Fibroblast of gingiva (primary cell): ENCODE results near the gene GPR107.
"Not testable (repeated sequence)": the region's sequence is repeated elsewhere in the genome, so short reads cannot be mapped to it uniquely, and the experiment has no call there.

Source experiments
- DNase-seq: peaks from one replicate; pipeline ENCODE4 v3.0.0-alpha.2; 2011; ENCODE audit warnings: low read depth

Gene GPR107

DNA sequence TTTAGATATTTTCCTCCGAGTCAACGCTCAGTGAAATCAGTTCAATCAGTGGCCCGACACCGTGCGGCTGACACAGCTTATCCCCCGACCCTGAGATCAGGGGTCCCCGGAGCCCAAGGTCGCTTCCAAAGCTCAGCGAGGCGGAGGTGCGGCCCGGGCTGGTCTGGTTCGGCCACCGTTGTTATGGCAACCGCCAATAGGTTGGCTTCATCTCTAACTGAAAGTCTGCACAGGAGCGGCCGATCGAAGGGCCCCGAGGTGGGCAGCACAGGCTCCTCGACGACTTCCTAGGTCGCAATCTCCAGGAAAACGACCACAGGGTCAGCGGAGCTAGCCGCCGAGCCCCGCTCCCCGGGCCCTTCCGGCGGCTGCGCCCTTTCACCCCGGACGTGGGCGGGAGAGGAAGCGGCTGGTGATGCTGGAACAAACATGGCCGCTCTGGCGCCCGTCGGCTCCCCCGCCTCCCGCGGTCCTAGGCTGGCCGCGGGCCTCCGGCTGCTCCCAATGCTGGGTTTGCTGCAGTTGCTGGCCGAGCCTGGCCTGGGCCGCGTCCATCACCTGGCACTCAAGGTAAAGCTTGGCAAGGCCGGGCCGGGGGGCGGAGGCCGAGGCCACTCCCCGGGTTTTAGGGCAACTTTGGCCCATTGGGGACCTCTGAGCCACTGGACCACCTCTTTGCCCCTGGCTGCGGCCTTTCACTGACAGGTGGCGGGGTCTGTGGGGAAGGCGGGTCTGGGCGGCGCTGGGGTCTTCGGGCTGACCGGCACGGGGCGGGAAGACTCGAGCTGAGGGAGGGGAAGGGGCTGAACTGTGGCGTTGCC, at the start of gene GPR107:
GPR107 (plus strand) TSS at position 403 of the 821 bp plus-strand sequence; CDS start at position 430, 27 bp downstream.
- DNase-seq, result peak; percentile 56

DNA sequence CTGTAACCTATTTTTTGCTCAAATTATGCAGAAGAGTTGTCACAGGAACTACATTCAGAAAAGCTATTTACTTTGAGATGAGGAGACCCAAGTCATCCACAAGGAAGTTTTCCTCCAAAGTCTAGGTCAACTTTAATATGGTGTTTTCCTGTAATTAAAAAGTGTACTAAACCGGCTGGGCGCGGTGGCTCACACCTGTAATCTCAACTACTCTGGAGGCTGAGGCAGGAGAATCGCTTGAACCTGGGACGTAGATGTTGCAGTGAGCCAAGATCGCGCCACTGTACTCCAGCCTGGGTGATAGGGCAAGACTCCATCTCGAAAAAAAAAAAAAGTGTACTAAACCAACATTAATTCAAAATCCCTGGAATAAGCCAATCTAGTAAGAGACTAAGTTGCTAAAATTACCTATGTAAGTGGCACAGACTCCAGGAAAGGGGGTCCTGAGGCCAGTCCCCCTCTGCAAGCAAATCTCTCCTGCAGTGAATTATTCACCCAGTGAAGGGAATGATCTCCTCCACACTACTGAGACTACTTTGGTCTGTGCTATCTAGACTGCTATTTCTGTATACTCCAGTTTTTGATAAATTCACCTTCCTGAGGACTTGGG, 49.7 kb upstream of the GPR107 start:
- no peak for DNase-seq

DNA sequence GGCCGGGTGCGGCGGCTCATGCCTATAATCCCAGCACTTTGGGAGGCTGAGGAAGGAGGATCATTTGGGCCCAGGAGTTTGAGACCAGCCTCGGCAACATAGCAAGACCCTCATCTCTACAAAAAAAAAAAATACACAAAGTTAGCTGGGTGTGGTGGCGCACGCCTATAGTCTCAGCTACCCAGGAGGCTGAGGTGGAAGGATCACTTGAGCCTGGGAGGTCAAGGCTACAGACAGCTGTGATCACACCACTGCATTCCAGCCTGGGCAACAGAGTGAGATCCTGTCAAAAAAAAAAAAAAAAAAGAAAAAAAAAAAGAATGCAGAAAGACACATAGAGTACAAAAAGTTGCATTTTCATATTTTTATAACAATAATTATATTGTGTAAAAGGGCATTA, 46.8 kb upstream of the GPR107 start:
- DNase-seq, result not testable (repeated sequence)

DNA sequence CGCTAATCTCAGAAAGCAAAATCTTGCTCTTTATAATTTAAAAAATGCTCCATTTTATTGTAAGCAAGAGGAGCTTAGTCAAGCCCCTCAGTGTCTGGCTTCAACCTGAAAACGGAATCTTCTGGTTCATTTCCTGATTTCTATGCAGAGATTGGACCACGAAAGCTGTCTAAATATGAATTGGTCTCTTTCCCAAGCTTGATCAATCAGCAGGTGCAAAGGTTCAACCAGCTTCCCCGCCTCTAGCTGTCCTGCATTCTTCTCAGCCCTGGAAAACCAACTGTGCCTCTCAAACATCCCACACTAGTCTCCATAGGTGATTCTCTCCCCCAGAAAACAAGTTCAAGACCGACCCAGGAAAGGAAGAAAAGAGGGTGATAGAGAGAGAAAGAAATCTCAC, 45.2 kb upstream of the GPR107 start:
- no peak for DNase-seq

DNA sequence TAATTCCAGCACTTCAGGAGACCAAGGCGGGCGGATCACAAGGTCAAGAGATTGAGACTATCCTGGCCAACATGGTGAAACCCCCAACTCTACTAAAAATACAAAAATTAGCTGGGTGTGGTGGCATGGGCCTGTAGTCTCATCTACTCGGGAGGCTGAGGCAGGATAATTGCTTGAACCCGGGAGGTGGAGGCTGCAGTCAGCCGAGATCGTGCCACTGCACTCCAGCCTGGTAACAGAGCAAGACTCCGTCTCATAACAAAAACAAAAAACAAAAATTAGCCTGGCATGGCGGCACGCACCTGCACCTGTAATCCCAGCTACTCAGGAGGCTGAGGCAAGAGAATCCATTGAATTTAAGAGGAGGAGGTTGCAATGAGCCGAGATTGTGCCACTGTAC, 44.2 kb upstream of the GPR107 start:
- DNase-seq, result not testable (repeated sequence)

DNA sequence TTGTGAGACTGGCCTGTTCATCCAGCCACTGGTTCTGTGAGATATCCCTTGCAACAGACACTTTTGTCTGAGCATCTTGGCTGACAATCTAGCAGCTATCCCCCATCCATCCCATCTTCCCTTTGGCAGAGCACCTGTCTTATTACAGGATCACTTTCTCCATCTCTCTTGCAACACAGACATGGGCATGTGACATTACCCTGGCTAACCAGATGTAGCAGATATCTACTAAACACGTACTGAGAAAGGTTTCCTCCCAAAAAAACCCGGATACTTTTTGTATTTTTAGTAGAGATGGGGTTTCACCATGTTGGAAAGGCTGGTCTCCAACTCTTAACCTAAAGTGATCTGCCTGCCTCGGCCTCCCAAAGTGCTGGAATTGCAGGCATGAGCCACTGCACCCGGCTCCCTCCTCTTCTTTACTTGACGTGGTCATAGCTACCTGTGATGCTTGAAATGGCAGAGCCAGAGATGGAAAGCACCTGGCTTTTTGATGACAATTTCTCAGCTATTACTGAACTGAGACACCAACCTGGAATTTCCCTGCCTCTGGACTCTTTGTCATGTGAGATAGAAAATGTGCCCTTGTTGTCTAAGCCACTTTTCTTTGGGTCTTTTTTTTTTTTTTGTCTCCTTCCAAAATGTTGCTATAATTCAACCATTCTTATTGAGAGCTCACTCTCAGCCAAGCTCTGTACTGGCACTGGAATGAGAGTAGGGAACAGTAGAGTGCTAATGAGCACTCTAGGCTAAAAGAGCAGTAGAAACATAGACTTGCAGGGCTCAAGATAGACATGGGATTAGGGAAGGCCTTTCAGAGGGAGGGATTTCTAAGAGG, 43.3 kb upstream of the GPR107 start:
- DNase-seq, result no peak

DNA sequence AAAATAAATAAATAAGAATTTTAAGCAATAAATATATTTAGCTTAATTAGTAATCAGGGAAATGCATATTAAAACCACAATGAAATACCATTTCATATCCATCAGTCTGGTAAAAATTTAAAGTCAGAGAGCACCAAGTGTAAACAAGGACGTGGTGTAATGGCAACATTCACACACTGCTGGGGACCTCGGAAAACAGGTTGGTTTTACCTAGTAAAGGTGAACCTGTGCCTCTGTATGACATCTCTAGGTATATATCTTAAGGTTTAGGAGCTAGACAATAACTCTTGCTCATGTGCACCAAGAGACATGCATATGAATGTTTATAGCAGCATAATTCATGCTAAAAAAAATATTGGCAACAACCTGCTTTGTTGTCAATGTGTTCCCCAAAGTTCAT, 40.4 kb upstream of the GPR107 start:
- DNase-seq, result no peak

DNA sequence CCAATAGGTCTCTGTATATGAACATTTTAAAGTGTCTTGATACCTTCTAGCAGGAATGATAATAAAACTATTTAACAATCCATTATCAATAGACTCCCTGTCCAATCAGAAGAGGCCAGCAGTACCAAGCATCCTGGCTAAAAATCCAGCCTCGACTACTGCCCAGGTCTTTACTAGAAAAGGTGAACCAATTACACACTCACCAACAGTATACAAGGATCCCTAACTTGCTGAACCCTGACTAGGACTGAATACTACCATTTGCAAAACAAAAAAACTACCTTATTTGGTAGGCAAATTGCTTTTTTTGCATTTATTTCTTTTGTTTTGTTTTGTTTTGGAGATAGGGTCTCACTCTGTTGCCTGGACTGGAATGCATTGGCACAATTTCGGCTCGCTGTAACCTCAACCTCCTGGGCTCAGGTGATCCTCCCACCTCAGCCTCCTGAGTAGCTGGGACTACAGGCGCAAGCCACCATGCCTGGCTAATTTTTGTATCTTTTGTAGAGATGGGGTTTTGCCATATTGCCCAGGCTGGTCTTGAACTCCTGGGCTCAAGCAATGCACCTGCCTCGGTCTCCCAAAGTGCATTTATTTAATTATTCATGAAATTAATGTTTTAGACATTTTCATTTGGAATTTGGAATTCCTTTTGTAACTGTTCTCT, 38.2 kb upstream of the GPR107 start:
- DNase-seq, result no peak

DNA sequence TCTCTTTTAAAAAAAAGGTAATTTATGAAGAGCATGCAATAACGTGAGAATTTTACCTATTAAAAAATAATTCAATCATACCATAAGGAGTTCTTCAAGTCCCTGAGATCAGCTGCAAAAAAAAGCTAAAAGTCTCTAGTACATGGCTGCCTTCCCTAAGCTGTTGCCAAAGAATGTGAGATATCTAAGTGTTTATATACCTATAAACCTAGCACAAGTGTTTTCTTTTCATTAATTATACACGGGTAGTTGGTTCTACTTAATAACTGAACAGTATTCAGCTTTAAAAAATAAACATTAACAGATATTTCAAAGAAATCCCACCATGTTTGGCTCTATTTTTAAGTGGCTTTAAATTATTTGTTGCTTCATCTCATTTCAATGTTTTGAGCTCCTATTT, 36.6 kb upstream of the GPR107 start:
- no peak for DNase-seq

DNA sequence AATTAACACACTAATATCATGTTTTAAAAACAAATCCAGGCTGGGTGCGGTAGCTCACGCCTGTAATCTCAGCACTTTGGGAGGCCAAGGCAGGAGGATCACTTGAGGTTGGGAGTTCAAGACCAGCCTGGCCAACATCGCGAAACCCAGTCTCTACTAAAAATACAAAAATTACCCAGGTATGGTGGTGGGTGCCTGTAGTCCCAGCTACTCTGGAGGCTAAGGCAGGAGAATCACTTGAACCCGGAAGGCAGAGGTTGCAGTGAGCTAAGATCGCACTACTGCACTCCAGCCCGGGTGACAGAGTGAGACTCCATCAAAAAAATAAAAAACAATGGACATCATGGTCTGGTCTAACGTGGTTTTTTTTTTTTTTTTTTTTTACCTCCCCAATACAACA, 36.2 kb upstream of the GPR107 start:
- DNase-seq, result not testable (repeated sequence)

DNA sequence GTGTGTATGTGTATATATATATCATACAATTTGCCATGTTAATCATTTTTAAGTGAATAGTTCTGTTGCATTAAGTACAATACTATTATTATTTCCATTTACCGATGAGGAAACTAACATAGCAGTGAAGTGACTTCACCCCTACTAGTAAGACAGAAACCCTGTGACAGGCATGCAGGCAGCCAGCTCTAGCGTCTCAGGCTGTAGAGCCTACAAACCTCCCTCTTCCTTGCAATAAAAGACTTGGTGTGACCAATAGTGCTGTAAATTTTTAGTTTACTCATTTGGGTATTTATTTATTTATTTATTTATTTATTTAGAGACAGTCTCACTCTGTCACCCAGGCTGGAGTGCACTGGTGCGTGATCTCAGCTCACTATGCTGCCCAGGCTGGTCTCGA, 35.4 kb upstream of the GPR107 start:
- DNase-seq, result no peak

DNA sequence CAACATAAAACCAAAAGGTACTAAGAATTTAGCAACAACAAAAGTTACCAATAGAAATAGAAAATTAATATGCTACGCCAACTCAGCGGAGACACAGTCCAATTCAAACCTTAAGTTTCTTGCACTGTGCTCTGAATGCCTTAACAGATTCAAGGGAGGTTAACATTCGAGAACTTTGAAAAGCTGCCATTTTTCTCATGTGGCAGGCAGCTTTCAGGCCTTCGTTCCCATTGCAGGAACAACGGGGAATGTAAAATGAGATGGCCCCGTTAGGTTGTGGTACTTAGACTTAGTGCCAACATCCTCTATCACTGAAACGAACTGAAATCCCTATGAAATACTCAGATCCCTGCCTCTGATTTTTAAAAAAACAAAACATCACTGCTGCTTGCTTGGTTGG, 33.1 kb upstream of the GPR107 start:
- DNase-seq, result peak; percentile 74

DNA sequence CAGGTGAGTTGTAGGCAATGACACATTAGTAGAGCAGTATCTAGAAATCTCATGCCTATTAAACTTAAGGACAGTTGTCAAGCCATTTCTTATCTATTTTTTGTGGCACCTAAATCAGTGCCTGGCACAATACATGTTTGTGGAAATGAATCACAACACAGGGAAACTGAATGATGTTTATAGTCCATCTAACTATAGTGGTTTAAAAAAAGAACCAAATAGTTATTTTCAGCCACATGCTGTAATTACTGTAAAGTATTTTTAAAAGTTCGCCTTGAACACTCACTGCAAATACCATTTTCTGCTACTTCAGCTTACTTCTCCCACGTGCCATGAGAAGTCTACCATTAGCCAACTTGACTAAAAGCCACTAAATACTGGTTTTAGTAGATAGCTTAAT, 32.6 kb upstream of the GPR107 start:
- no peak for DNase-seq

DNA sequence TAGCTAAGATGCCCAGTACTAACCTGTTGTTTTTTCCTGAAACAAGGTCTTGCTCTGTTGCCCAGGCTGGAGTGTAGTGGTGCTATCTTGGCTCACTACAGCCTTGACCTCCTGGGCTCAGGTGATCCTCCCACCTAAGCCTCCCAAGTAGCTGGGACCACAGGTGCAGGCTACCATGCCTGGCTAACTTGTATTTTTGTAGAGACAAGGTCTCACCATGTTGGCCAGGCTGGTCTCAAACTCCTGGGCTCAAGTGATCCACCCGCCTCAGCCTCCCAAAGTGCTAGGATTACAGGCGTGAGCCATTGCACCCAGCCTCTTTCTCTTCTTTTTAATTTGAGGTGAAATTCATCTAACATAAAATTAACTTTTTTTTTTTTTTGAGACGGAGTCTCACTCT, 31.9 kb upstream of the GPR107 start:
- not testable (repeated sequence) for DNase-seq

DNA sequence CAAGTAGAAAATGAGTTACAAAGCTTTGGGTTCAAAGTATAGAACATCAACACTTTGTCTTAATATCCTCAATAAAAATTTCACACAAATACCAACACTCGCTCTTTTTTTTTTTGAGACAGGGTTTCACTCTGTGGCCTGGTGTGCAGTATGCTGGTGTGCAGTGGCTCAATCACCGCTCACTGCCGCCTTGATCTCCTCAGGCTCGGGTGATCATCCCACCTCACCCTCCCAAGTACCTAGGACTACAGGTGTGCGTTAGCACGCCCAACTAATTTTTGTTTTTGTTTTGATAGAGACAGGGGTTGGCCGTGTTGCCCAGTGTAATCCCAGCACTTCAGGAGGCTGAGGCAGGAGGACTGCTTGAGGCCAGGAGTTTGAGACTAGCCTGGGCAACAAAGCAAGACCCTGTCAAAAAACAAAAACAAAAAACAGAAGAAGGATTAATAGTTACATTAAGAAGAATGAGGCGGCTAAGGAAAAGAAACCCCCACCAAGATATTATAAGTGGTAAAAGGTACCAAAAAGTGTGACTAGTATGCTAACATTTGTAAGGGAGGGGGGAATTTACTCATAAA, 31.1 kb upstream of the GPR107 start:
- no peak for DNase-seq

DNA sequence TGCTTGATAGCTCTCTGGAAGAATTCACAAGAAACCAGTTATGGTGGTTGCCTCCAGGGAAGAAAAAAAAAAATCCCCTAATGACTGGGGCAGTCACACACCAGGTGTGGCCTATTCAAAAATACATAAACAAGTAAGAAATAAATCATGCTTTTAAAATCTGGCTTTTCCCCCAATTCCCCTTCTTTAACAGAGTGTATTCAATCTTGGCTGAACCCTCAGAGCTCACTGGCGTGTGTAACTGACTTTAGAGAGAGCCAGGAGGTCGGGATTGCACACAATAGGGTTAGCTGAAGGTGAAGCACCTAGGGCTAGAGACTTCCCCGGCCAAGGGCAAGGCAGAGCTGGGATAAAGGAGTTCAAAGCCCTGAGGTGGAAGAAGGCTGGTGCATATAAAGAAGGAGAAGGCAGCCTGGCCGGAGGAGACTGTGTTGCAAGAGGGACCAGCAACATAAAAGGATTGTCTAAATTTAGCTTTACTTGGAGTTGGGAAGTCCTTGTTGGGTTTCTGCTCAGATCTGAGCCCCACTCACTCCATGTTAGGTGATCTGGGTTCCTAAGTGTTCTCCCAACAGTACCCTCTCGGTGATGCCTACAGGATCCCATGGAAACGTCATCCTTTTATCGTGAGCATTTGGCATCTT, 30.4 kb upstream of the GPR107 start:
- no peak for DNase-seq

DNA sequence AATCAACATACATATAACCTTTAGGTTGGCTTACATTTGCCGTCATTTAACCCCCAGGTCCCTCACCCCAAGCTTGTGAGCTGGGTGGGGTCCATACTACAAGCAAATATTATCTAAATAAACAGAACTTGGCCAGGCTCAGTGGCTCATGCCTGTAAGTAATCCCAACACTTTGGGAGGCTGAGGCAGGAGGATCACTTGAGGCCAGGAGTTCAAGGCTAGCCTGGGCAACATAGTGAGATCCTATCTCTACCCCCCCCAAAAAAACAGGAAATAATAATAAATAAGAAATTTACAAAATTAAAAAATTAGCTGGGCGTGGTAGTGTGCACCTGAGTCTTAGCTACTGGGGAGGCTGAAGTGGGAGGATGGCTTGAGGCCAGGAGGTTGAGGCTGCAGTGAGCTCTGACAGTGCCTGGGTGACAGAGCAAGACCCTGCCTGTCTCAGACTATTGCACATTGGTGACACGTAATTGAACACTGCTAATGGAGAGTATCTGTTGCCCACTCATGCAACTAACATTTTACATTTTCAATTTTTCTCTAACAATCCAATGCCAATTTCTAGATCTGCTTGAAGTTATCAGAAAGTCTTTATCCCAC, 29.6 kb upstream of the GPR107 start:
- no peak for DNase-seq

DNA sequence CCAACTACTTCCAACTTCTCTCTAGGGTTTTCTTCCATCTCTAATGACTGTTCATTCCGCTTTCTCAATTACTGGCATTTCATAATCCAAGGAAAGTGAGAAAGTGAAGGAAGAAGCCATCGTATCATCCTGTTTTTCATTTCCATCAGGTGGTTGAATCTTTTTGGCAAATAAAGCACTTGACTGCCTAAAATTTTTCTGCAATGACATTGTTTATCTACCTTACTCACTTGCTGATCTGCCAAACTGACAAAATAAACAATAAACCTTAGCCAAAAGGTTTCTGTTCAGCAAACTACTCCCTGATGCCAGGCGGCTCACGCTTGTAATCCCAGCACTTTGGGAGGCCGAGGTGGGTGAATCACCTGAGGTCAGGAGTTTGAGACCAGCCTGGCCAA, 29.1 kb upstream of the GPR107 start:
- no peak for DNase-seq

DNA sequence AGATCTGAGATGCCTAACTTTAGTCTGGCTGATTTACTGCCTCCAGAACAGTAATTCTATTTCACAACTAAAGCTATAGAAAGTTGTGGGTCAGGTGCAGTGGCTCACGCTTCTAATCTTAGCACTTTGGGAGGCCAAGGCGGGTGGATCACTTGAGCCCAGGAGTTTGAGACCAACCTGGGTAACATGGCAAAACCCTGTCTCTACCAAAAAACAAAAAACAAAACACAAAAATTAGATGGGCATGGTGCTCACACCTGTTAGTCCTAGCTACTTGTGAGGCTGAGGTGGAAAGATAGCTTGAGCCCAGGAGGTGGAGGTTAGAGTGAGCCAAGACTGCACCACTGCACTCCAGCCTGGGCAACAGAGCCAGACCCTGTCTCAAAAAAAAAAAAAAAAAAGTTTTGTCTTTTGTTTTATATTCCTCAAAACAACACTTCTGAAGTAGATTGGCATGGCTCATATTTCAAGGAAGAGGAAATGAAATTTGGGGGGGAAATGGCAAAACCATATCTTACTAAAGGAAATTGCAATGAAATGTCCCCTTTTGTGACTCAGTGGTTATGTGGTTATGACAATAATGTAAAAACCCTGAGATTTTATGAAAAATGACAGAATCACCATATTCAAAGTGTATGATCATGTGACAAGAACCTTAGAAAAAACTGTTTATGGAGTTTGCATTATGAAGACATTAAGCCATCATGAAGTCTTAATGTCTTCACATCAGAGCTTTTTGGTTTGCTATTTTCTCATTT, 26.9 kb upstream of the GPR107 start:
- no peak for DNase-seq
